ENCODE data around the gene RFX2. TPM values are rescaled to one million over a fixed set of nuclear protein-coding genes. Genes with fewer than 3 reads are reported as not detected.

RFX2 gene
- total RNA-seq, 4 donors from 2014 or later = 25.5 to 49.9 (median 32.8) TPM

DNA sequence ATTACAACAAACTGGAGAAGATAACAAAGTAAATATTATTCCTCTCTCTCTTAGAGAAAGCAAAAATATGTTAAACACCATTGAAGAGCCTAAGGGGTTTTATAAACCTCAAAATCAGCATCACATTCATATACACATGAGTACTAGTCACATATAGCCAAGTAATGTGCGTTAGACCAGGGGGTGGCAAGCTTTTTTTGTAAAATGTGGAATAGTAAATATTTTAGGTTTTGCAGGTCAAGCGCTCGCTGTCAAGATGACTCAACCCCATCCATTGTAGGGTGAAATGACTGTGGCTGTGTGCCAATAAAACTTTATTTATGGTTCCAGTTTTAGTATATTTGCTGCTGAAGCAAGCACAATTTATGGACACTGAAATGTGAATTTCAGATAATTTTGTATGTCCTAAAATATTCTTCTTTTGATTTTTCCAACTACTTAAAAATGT is 21.7 kb downstream of the RFX2 start:
- Histone ChIP-seq H3K4me1 (peaks cover 49 to 94% (median 78%) of the 10 kb centered on the region in 4 donors), H3K9me3 (no peaks in the 10 kb centered on the region), H3K36me3 (no peaks in the 10 kb centered on the region), H3K27me3 (no peaks in the 10 kb centered on the region), H3K4me3 (peak overlapping the region in 3 of 4 donors; percentile 15 to 30 (median 22)), H3K27ac (replicated peaks in 1 of 4) (peak overlapping the region; percentile 90 to 94 (median 91))
- 50% methylated on average over 3 of the region's 3 CpGs for WGBS
- no peak for TF ChIP-seq POLR2A (IDR thresholded peaks at IDR 0.05; ENCODE audit: low read depth)
- no peak for TF ChIP-seq EP300 (IDR thresholded peaks at IDR 0.05)
- TF ChIP-seq, protein P1, sequence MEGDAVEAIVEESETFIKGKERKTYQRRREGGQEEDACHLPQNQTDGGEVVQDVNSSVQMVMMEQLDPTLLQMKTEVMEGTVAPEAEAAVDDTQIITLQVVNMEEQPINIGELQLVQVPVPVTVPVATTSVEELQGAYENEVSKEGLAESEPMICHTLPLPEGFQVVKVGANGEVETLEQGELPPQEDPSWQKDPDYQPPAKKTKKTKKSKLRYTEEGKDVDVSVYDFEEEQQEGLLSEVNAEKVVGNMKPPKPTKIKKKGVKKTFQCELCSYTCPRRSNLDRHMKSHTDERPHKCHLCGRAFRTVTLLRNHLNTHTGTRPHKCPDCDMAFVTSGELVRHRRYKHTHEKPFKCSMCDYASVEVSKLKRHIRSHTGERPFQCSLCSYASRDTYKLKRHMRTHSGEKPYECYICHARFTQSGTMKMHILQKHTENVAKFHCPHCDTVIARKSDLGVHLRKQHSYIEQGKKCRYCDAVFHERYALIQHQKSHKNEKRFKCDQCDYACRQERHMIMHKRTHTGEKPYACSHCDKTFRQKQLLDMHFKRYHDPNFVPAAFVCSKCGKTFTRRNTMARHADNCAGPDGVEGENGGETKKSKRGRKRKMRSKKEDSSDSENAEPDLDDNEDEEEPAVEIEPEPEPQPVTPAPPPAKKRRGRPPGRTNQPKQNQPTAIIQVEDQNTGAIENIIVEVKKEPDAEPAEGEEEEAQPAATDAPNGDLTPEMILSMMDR (IDR thresholded peaks at IDR 0.05) = no peak
- TF ChIP-seq POLR2AphosphoS5 (IDR thresholded peaks at IDR 0.05) = no peak
- no peak for DNase-seq (ENCODE audit: extremely low spot score)
- intact Hi-C loops (cut with DNase I) = no loop called here

DNA sequence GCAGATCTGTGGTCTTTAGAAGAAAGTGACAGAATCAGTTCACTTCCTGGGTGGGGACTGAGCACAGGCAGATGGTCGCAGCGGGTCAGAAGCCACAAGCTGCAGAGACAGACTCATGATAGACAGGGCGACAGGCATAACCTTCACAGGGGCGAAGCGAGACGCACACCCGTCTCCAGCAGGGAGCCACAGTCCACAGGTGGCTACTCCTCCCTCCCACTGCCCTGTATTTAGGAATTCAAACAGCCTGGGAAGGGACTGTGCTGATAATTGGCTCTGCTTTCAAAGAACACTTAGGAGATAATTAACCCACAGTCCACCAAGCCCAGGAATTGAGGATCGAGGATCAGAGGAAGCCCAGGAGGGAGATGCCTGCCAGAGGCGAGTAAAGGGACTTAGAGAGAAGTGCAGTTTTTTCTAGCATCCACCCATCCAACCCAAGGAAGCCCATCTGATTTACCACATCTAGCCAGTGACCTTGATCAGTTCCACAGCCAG is 23.2 kb downstream of the RFX2 start:
- H3K9me3 ChIP-seq = no peaks in the 10 kb centered on the region
- peaks cover 37 to 88% (median 71%) of the 10 kb centered on the region in 4 donors for H3K4me1 ChIP-seq
- H3K4me3 ChIP-seq = peak overlapping the region in 3 of 4 donors; percentile 15 to 32 (median 30)
- intact Hi-C loops (cut with DNase I) = no loop called here
- no peak for DNase-seq (ENCODE audit: extremely low spot score)
- H3K36me3 ChIP-seq = no peaks in the 10 kb centered on the region
- H3K27ac ChIP-seq (replicated peaks in 1 of 4) = peak overlapping the region; percentile 90 to 94 (median 91)
- 30% methylated on average over 4 of the region's 9 CpGs for WGBS
- TF ChIP-seq EP300 (IDR thresholded peaks at IDR 0.05) = no peak
- TF ChIP-seq, protein P1 (IDR thresholded peaks at IDR 0.05) = no peak
- TF ChIP-seq POLR2AphosphoS5 (IDR thresholded peaks at IDR 0.05) = no peak
- TF ChIP-seq POLR2A (IDR thresholded peaks at IDR 0.05; ENCODE audit: low read depth) = no peak
- no peaks in the 10 kb centered on the region for H3K27me3 ChIP-seq

DNA sequence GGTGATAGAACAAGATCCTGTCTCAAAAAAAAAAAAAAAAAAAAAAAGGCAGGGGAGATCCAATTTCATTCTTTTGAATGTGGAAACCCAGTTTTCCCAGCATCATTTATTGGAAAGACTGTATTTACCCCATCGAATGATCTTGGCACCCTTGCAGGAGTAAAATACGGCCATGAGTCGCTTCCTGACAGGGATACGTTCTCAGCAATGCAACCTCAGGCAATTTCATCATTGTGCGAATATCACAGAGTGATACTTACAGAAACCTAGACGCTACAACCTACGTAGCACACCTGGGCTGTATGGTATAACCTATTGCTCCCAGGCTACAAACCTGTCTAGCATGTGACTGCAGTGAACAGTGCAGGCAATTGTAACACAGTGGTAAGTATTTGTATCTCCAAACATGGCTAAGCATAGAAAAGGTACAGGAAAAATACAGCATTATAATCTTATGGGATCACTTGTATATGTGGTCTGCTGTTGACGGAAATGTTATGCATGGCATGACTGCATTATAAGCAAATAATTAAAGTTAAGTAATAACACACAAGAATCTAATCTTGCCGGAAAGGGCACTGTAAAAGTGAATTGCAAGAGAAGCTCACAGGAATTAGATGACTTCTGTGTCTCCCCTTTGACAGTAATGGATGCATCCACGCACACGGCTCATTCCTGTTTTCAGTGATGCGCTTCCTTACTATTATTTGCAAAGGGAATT is 24.1 kb downstream of the RFX2 start:
- intact Hi-C loops (cut with DNase I) = no loop called here
- Histone ChIP-seq H3K4me1 (peaks cover 28 to 88% (median 65%) of the 10 kb centered on the region in 4 donors), H3K27me3 (no peaks in the 10 kb centered on the region), H3K27ac (replicated peaks in 1 of 4) (peak overlapping the region; percentile 90 to 94 (median 91)), H3K36me3 (no peaks in the 10 kb centered on the region), H3K4me3 (peak overlapping the region in 1 of 4 donors; percentile 15), H3K9me3 (no peaks in the 10 kb centered on the region)
- no peak for DNase-seq (ENCODE audit: extremely low spot score)
- no peak for TF ChIP-seq POLR2AphosphoS5 (IDR thresholded peaks at IDR 0.05)
- TF ChIP-seq POLR2A (IDR thresholded peaks at IDR 0.05; ENCODE audit: low read depth) = no peak
- TF ChIP-seq, protein P1 (IDR thresholded peaks at IDR 0.05) = no peak
- TF ChIP-seq EP300 (IDR thresholded peaks at IDR 0.05) = no peak
- WGBS = 65% methylated on average over 12 of the region's 12 CpGs

DNA sequence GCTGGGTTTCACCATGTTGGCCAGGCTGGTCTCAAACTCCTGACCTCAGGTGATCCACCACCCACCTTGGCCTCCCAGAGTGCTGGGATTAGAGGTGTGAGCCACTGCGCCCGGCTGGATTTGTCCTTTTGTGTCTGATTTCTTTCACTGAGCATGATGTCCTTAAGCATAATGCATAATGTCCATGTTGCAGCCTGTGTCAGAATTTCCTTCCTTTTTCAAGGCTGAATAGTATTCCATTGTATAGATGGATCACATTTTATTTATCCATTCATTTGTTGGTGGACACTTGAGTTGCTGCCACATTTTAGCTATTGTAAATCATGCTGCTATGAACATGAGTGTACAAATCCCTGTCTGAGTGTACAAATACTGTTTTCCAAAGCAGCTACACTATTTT is 25.5 kb downstream of the RFX2 start:
- peaks cover 26 to 88% (median 69%) of the 10 kb centered on the region in 4 donors for H3K4me1 ChIP-seq

DNA sequence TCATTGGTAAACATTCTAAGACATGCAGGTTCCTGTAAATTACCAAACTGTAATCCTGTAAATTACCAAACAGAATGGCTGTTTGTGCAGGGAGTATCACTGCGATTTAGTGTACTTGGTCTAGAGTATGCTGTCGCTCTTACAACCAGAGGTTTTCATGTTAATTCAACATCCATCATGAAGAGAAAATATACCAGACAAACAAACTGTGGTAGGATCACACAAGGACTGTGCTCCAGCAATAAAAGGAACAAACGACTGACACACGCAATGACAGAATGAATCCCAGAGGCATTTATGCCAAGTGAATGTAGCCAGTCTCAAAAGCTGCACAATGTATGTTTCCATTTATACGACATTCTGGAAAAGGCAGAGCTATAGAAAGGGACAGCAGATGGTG is 31.2 kb downstream of the RFX2 start:
- Histone ChIP-seq H3K4me1 (peaks cover 11 to 91% (median 76%) of the 10 kb centered on the region in 4 donors), H3K4me3 (no peak overlapping the region), H3K27ac (replicated peaks in 1 of 4) (peak overlapping the region; percentile 20 to 92 (median 39)), H3K27me3 (no peaks in the 10 kb centered on the region), H3K9me3 (no peaks in the 10 kb centered on the region), H3K36me3 (no peaks in the 10 kb centered on the region)
- TF ChIP-seq POLR2AphosphoS5 (IDR thresholded peaks at IDR 0.05) = no peak
- TF ChIP-seq POLR2A (IDR thresholded peaks at IDR 0.05; ENCODE audit: low read depth) = no peak
- no peak for TF ChIP-seq EP300 (IDR thresholded peaks at IDR 0.05)
- TF ChIP-seq, protein P1 (IDR thresholded peaks at IDR 0.05) = no peak
- no peak for DNase-seq (ENCODE audit: extremely low spot score)
- intact Hi-C loops (cut with DNase I) = no loop called here
- 90% methylated on average over 5 of the region's 5 CpGs for WGBS

More for the DNA sequence above, 25.5 kb downstream of the RFX2 start:
- intact Hi-C loops (cut with DNase I) = no loop called here
- 97% methylated on average over 2 of the region's 2 CpGs for WGBS
- Histone ChIP-seq H3K27me3 (no peaks in the 10 kb centered on the region), H3K36me3 (no peaks in the 10 kb centered on the region), H3K27ac (replicated peaks in 1 of 4) (peak overlapping the region; percentile 55 to 94 (median 90)), H3K9me3 (no peaks in the 10 kb centered on the region), H3K4me3 (no peak overlapping the region)
- TF ChIP-seq EP300 (IDR thresholded peaks at IDR 0.05) = no peak
- no peak for DNase-seq (ENCODE audit: extremely low spot score)
